ENCODE data around the gene CDC25C. TPM values are rescaled to one million over a fixed set of nuclear protein-coding genes. Genes with fewer than 3 reads are reported as not detected.

CDC25C gene
- total RNA-seq, 2 experiments from 2014 or later, result 19.2 to 21.1 TPM

GRCh38 chr5:138372225-138372624 lies 40.6 kb upstream of the CDC25C start:
- Histone ChIP-seq H3K9me2 (ENCODE audit: insufficient read depth, low read length) (no peaks in the 10 kb centered on the region), H3K36me3 (ENCODE audit: insufficient read depth, low read length) (peaks cover 40% of the 10 kb centered on the region), H3K9me3 (ENCODE audit: low read length) (no peaks in the 10 kb centered on the region), H2AFZ (ENCODE audit: low read length) (no peak overlapping the region), H3K4me1 (ENCODE audit: insufficient read depth, low read length, poor library complexity, severe bottlenecking) (peaks cover 3% of the 10 kb centered on the region), H3K27ac (ENCODE audit: low read depth, low read length, poor library complexity, severe bottlenecking) (no peak overlapping the region), H3K4me3 (ENCODE audit: low read depth, low read length, poor library complexity, severe bottlenecking) (no peak overlapping the region), H3K4me2 (ENCODE audit: low read length) (no peak overlapping the region), H4K20me1 (ENCODE audit: insufficient read depth, low read length) (no peaks in the 10 kb centered on the region), H3K79me2 (ENCODE audit: insufficient read depth, low read depth, low read length) (peaks cover 37% of the 10 kb centered on the region)
- POLR2A ChIA-PET, result interaction anchor here (1.3 to 1.5 kb wide), 2 partner anchors 14 to 18 kb away, joined by 4 read pairs; no protein-coding TSS in a partner anchor
- DNase-seq (ENCODE audit: low spot score), result no peak
- TF ChIP-seq EZH2phosphoT487 (IDR thresholded peaks at IDR 0.05; ENCODE audit: borderline replicate concordance, low read depth, low read length) (no peak), CTCF (conservative IDR thresholded peaks at IDR 0.05; ENCODE audit: low read length) (no peak)
- CTCF ChIA-PET (ENCODE audit: unreplicated experiment), result no interaction called here
- intact Hi-C loops (cut with micrococcal nuclease; ENCODE audit: unreplicated experiment), result no loop called here
- no TSS peak for BruUV-seq (replicated peaks)

- no peak overlapping the region for H3K27ac ChIP-seq (ENCODE audit: low read depth, low read length, poor library complexity, severe bottlenecking)
- H2AFZ ChIP-seq (ENCODE audit: low read length), result no peak overlapping the region
- TF ChIP-seq EZH2phosphoT487 (IDR thresholded peaks at IDR 0.05; ENCODE audit: borderline replicate concordance, low read depth, low read length) (no peak), CTCF (conservative IDR thresholded peaks at IDR 0.05; ENCODE audit: low read length) (no peak)
- H3K9me3 ChIP-seq (ENCODE audit: low read length), result no peaks in the 10 kb centered on the region
- POLR2A ChIA-PET, result interaction anchor here (0.7 to 1.3 kb wide), 2 partner anchors 13 to 153 kb away, joined by 4 read pairs; no protein-coding TSS in a partner anchor
- peaks cover 34% of the 10 kb centered on the region for H3K36me3 ChIP-seq (ENCODE audit: insufficient read depth, low read length)
- no peak overlapping the region for H3K4me2 ChIP-seq (ENCODE audit: low read length)
- H3K4me1 ChIP-seq (ENCODE audit: insufficient read depth, low read length, poor library complexity, severe bottlenecking), result peaks cover 3% of the 10 kb centered on the region
- no peaks in the 10 kb centered on the region for H4K20me1 ChIP-seq (ENCODE audit: insufficient read depth, low read length)
- H3K9me2 ChIP-seq (ENCODE audit: insufficient read depth, low read length), result no peaks in the 10 kb centered on the region
- no peak overlapping the region for H3K4me3 ChIP-seq (ENCODE audit: low read depth, low read length, poor library complexity, severe bottlenecking)
- intact Hi-C loops (cut with micrococcal nuclease; ENCODE audit: unreplicated experiment), result no loop called here
- BruUV-seq (replicated peaks), result no TSS peak
- CTCF ChIA-PET (ENCODE audit: unreplicated experiment), result no interaction called here
- no peak for DNase-seq (ENCODE audit: low spot score)
- H3K79me2 ChIP-seq (ENCODE audit: insufficient read depth, low read depth, low read length), result peaks cover 45% of the 10 kb centered on the region
Measured at GRCh38 chr5:138371454-138371853, 39.9 kb upstream of the CDC25C start.

GRCh38 chr5:138370537-138370936 lies 38.9 kb upstream of the CDC25C start:
- Histone ChIP-seq H4K20me1 (ENCODE audit: insufficient read depth, low read length) (no peaks in the 10 kb centered on the region), H3K27ac (ENCODE audit: low read depth, low read length, poor library complexity, severe bottlenecking) (no peak overlapping the region), H3K9me2 (ENCODE audit: insufficient read depth, low read length) (no peaks in the 10 kb centered on the region), H3K4me2 (ENCODE audit: low read length) (no peak overlapping the region), H3K36me3 (ENCODE audit: insufficient read depth, low read length) (peaks cover 28% of the 10 kb centered on the region), H3K79me2 (ENCODE audit: insufficient read depth, low read depth, low read length) (peaks cover 54% of the 10 kb centered on the region), H3K4me3 (ENCODE audit: low read depth, low read length, poor library complexity, severe bottlenecking) (no peak overlapping the region), H2AFZ (ENCODE audit: low read length) (no peak overlapping the region), H3K9me3 (ENCODE audit: low read length) (no peaks in the 10 kb centered on the region), H3K4me1 (ENCODE audit: insufficient read depth, low read length, poor library complexity, severe bottlenecking) (peaks cover 3% of the 10 kb centered on the region)
- ChIA-PET CTCF (ENCODE audit: unreplicated experiment) (interaction anchor here (1.5 kb wide), 1 partner anchor 16 kb away, joined by 3 read pairs; no protein-coding TSS in a partner anchor), POLR2A (interaction anchor here (0.6 to 1.1 kb wide), 3 partner anchors 17 to 152 kb away, joined by 3 to 4 read pairs (median 3); no protein-coding TSS in a partner anchor)
- no TSS peak for BruUV-seq (replicated peaks)
- intact Hi-C loops (cut with micrococcal nuclease; ENCODE audit: unreplicated experiment), result no loop called here
- no peak for DNase-seq (ENCODE audit: low spot score)
- no peak for TF ChIP-seq CTCF (conservative IDR thresholded peaks at IDR 0.05; ENCODE audit: low read length)
- TF ChIP-seq EZH2phosphoT487 (IDR thresholded peaks at IDR 0.05; ENCODE audit: borderline replicate concordance, low read depth, low read length), result no peak
